ENCODE data around the gene NHLH2. TPM values are rescaled to one million over a fixed set of nuclear protein-coding genes. Genes with fewer than 3 reads are reported as not detected.

Gene NHLH2
- total RNA-seq, 1 experiment from 2014 or later = 1.2 TPM

- Histone ChIP-seq H3K18ac (ENCODE audit: insufficient read length, low read depth, low read length) (no peak overlapping the region), H3K79me1 (ENCODE audit: insufficient read depth, low read depth, low read length, poor library complexity, severe bottlenecking) (no peaks in the 10 kb centered on the region)
- no peaks in the 10 kb centered on the region for H3K9me3 Mint-ChIP-seq
Measured at GRCh38 chr1:115796036-115796435, 44.9 kb downstream of the NHLH2 start.

More at GRCh38 chr1:115796036-115796435, 44.9 kb downstream of the NHLH2 start:
- peaks cover 27 to 33% of the 10 kb centered on the region in 2 experiments for H3K4me1 Mint-ChIP-seq
- no peak overlapping the region for H4K8ac ChIP-seq (replicated peaks; ENCODE audit: insufficient read length, low read depth, low read length)
- no peak overlapping the region for H3K4me3 Mint-ChIP-seq
- no peaks in the 10 kb centered on the region for H3K36me3 Mint-ChIP-seq (ENCODE audit: insufficient read depth in 1 of 3, low read depth in 3 of 3)
- no peak overlapping the region for H2BK5ac ChIP-seq (ENCODE audit: insufficient read length, low read length)
- H2BK120ac ChIP-seq (ENCODE audit: low read depth, low read length, poor library complexity, severe bottlenecking) = no peak overlapping the region
- H4K5ac ChIP-seq (ENCODE audit: insufficient read length, low read depth, low read length) = no peak overlapping the region
- H2BK20ac ChIP-seq (ENCODE audit: low read depth, low read length, poor library complexity, severe bottlenecking) = no peak overlapping the region
- H3K56ac ChIP-seq (ENCODE audit: insufficient read length, low read depth, low read length) = no peak overlapping the region
- H3K23me2 ChIP-seq (ENCODE audit: insufficient read length, low read depth, low read length, poor library complexity, severe bottlenecking) = no peaks in the 10 kb centered on the region
- no CpG with 5 or more reads among the region's 6 CpGs for WGBS (ENCODE audit: extremely low coverage, insufficient read length, low lambda C conversion rate)
- no peaks in the 10 kb centered on the region for H4K20me1 ChIP-seq (ENCODE audit: control insufficient read depth, insufficient read depth, insufficient read length)
- H3K4me1 ChIP-seq (ENCODE audit: insufficient read depth, low read length) = peaks cover 5% of the 10 kb centered on the region; the same call in 1 of the 2 replicates
- no peak overlapping the region for H3K27ac ChIP-seq (ENCODE audit: insufficient read length, low read depth, low read length)
- H3K9me3 ChIP-seq (ENCODE audit: control insufficient read depth, low read depth, low read length) = no peaks in the 10 kb centered on the region
- H3K14ac ChIP-seq (ENCODE audit: insufficient read depth, low read length) = no peak overlapping the region
- H4K91ac ChIP-seq (ENCODE audit: insufficient read length, low read depth, low read length) = no peak overlapping the region
- no peak overlapping the region for H3K23ac ChIP-seq (ENCODE audit: insufficient read length, low read depth, low read length)
- H3K27me3 Mint-ChIP-seq (ENCODE audit: low read depth) = no peaks in the 10 kb centered on the region
- no peak overlapping the region for H2AK5ac ChIP-seq (ENCODE audit: insufficient read length, low read length)
- H3K4ac ChIP-seq (ENCODE audit: low read depth, low read length) = no peak overlapping the region
- no peak for DNase-seq
- H3T11ph ChIP-seq (ENCODE audit: low read length) = no peak overlapping the region
- no peak for TF ChIP-seq CTCF (conservative IDR thresholded peaks at IDR 0.05)
- no peak overlapping the region for H3K9ac ChIP-seq (ENCODE audit: extremely low read depth, insufficient read length, low read length)
- no peaks in the 10 kb centered on the region; the same call in 1 of the 2 replicates for H3K27me3 ChIP-seq (ENCODE audit: insufficient read depth, low read length)
- H3K79me2 ChIP-seq (ENCODE audit: insufficient read depth, low read length) = no peaks in the 10 kb centered on the region
- H3K27ac Mint-ChIP-seq = no peak overlapping the region
- no peak overlapping the region for H2AFZ ChIP-seq (ENCODE audit: low read length)
- H2BK12ac ChIP-seq (ENCODE audit: insufficient read length, low read depth, low read length) = no peak overlapping the region
- no peak overlapping the region for H3K4me2 ChIP-seq (ENCODE audit: insufficient read depth, insufficient read length, low read length)
- H2BK15ac ChIP-seq (ENCODE audit: low read depth, low read length) = no peak overlapping the region
